ENCODE data around the gene PALLD. TPM values are rescaled to one million over a fixed set of nuclear protein-coding genes. Genes with fewer than 3 reads are reported as not detected.

The PALLD gene
- total RNA-seq, 1 experiment from 2014 or later = 18.3 TPM

DNA sequence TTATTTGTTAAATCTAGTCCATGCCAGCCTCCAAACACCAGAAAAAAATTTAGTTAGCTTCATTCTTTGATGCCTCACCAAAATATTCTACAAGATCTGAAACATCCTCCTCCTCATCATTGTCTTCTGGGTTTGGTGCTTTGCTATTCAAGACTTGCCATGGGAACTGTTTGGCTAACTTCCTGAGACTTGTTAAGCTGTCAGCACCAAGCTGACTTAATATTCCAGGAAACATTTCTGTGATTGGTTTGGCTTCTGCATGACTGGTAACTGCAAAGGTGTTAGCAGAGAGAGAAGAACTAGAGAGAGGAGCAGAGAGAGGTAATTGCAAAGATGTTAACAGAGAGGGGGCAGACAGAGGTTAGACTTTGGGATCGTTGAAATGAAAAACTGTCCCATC, 101.3 kb downstream of the PALLD start:
- H3K56ac ChIP-seq (ENCODE audit: insufficient read length, low read depth, low read length) = no peak overlapping the region
- H2BK5ac ChIP-seq (ENCODE audit: insufficient read length, low read length) = no peak overlapping the region
- no peak overlapping the region for H3T11ph ChIP-seq (ENCODE audit: low read length)
- H3K18ac ChIP-seq (ENCODE audit: insufficient read length, low read depth, low read length) = no peak overlapping the region
- no peak overlapping the region for H4K8ac ChIP-seq (replicated peaks; ENCODE audit: insufficient read length, low read depth, low read length)
- H3K79me2 ChIP-seq (ENCODE audit: insufficient read depth, low read length) = no peaks in the 10 kb centered on the region
- no peaks in the 10 kb centered on the region for H4K20me1 ChIP-seq (ENCODE audit: control insufficient read depth, insufficient read depth, insufficient read length)
- H3K4me2 ChIP-seq (ENCODE audit: insufficient read depth, insufficient read length, low read length) = no peak overlapping the region
- H3K27ac Mint-ChIP-seq = no peak overlapping the region
- H3K79me1 ChIP-seq (ENCODE audit: insufficient read depth, low read depth, low read length, poor library complexity, severe bottlenecking) = no peaks in the 10 kb centered on the region
- no peak overlapping the region for H2BK12ac ChIP-seq (ENCODE audit: insufficient read length, low read depth, low read length)
- H3K14ac ChIP-seq (ENCODE audit: insufficient read depth, low read length) = no peak overlapping the region
- no peak overlapping the region for H3K9ac ChIP-seq (ENCODE audit: extremely low read depth, insufficient read length, low read length)
- H3K9me3 ChIP-seq (ENCODE audit: control insufficient read depth, low read depth, low read length) = no peaks in the 10 kb centered on the region
- no peaks in the 10 kb centered on the region for H3K36me3 Mint-ChIP-seq (ENCODE audit: insufficient read depth in 1 of 3, low read depth in 3 of 3)
- H3K23ac ChIP-seq (ENCODE audit: insufficient read length, low read depth, low read length) = no peak overlapping the region
- no peaks in the 10 kb centered on the region for H3K27me3 ChIP-seq (ENCODE audit: insufficient read depth, low read length)
- no peak overlapping the region for H2BK20ac ChIP-seq (ENCODE audit: low read depth, low read length, poor library complexity, severe bottlenecking)
- H3K23me2 ChIP-seq (ENCODE audit: insufficient read length, low read depth, low read length, poor library complexity, severe bottlenecking) = no peaks in the 10 kb centered on the region
- H3K4ac ChIP-seq (ENCODE audit: low read depth, low read length) = no peak overlapping the region
- H3K9me3 Mint-ChIP-seq = no peaks in the 10 kb centered on the region
- H4K5ac ChIP-seq (ENCODE audit: insufficient read length, low read depth, low read length) = no peak overlapping the region
- H4K91ac ChIP-seq (ENCODE audit: insufficient read length, low read depth, low read length) = no peak overlapping the region
- no peaks in the 10 kb centered on the region for H3K4me1 Mint-ChIP-seq
- no peak overlapping the region for H3K27ac ChIP-seq (ENCODE audit: insufficient read length, low read depth, low read length)
- no CpG with 5 or more reads among the region's 1 CpG for WGBS (ENCODE audit: extremely low coverage, insufficient read length, low lambda C conversion rate)
- TF ChIP-seq, protein P1, sequence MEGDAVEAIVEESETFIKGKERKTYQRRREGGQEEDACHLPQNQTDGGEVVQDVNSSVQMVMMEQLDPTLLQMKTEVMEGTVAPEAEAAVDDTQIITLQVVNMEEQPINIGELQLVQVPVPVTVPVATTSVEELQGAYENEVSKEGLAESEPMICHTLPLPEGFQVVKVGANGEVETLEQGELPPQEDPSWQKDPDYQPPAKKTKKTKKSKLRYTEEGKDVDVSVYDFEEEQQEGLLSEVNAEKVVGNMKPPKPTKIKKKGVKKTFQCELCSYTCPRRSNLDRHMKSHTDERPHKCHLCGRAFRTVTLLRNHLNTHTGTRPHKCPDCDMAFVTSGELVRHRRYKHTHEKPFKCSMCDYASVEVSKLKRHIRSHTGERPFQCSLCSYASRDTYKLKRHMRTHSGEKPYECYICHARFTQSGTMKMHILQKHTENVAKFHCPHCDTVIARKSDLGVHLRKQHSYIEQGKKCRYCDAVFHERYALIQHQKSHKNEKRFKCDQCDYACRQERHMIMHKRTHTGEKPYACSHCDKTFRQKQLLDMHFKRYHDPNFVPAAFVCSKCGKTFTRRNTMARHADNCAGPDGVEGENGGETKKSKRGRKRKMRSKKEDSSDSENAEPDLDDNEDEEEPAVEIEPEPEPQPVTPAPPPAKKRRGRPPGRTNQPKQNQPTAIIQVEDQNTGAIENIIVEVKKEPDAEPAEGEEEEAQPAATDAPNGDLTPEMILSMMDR (conservative IDR thresholded peaks at IDR 0.05) = no peak
- no peaks in the 10 kb centered on the region for H3K4me1 ChIP-seq (ENCODE audit: insufficient read depth, low read length)
- no peak overlapping the region for H3K4me3 Mint-ChIP-seq
- H2BK120ac ChIP-seq (ENCODE audit: low read depth, low read length, poor library complexity, severe bottlenecking) = no peak overlapping the region
- H2AFZ ChIP-seq (ENCODE audit: low read length) = no peak overlapping the region
- no peak overlapping the region for H2BK15ac ChIP-seq (ENCODE audit: low read depth, low read length)
- no peak for DNase-seq
- no peak overlapping the region for H2AK5ac ChIP-seq (ENCODE audit: insufficient read length, low read length)
- no peaks in the 10 kb centered on the region for H3K27me3 Mint-ChIP-seq (ENCODE audit: low read depth)

Measured in H9 (cell line).